KBM-7 (cell line): ENCODE data around the gene POU4F3.

ENCODE experiments used
- DNase-seq: peaks from one replicate; pipeline ENCODE4 v3.0.0-alpha.2; 2015
- in situ Hi-C: fragments of 300-500 bp; cut with MboI; formaldehyde crosslinking; loops from 2 replicates; pipeline ENCODE4 v1.14.3; 2020; ENCODE audit warnings: low sequenced_read_pairs, low pct_unique_long_range_greater_than_20kb, mixed read lengths

POU4F3 gene

DNA sequence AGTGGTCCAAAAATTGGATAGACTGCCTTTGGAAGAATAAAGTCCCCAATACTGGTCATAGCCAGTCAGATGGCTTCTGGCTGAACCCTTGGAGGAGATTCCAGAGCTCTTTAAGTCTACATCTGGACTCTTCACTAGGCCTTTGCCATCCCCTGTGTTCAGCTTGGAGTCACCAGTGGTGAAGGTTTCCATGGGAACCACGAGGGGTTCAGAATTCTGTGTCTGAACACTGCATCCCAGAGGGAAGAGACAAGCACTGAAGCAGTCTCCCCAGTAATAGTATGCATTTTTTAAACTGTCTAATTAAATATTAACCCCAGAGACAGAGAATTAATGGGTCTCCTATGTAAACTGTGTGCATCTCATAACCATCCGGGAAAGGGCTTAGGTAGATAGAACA is 38.2 kb downstream of the POU4F3 start:
- no peak for DNase-seq
- in situ Hi-C loops, result no loop called here

DNA sequence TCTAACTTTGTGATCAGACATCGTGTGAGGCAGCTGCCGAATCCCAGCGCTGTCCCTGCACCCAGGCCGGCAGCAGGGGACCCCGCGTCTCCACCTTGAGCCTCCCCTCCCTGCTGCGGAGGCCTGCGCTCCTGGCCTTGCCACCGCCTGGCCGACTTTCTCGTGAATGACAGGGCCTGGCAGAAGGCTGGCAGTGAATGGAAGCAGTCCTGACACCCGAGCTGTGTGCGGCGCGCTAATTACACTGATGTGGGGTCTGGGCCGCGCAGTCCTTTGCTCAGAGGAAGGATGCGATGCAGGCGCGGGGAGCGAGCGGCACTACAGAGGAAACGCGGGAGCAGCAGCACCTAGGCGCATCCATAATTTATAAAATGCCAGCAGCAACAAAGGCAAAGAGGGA is 40.3 kb downstream of the POU4F3 start:
- in situ Hi-C loops, result no loop called here

DNA sequence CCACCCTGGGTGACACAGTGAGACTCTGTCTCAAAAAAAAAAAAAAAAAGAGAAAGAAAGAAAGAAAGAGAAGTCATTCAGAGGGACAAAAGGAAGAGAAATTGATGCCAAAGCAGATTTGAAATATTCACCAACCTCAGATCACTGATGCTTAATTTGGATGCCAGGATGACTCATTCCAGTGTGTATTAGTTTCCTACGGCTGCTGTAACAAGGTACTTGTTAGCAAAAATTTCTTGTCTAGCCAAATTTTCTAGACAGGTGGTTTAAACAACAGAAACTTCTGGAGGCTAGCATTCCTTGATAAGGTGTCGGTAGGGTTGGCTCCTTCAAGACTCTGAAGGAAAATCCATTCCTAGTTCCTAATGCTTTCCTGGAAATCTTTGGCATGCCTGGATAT is 42.1 kb downstream of the POU4F3 start:
- no peak for DNase-seq
- in situ Hi-C loops, result no loop called here

More for the DNA sequence above, 40.3 kb downstream of the POU4F3 start:
- DNase-seq, result no peak

DNA sequence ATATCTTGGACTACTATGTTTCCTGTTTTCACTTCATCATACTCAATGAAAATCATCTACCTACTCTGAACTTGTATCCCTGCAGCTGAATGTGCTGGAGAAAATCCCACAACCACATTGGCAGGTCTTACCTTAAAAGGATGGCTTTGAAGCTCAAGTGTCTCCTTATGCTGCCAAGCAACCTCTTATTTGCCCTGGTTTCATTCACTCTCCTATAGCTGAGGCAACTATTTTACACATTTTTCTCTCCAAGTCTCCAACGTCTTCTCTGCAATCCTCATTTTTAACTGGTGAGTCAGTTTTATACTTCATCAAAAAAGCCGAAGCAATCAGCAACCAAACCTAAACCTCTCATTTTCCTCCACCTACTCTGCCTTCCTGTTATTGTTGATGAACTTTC is 49.7 kb downstream of the POU4F3 start:
- in situ Hi-C loops, result no loop called here
- DNase-seq, result no peak

DNA sequence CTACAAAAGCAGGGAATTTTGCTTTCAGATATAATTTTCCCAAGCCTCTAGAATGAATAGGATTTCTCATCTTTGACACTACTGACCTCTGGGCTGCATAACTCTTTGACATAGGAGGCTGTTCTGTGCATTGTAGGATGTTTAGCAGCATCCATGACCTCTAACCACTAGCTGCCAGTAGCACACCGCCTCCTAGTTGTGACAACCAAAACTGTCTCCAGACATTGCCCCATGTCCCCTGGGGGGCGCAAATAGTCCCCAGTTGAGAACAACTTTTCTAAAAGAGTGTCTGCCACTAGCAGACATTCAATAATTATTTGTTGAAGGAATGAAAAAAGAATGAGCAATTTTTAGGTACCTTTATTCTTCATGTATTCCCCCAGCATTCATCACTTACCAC is 51.8 kb downstream of the POU4F3 start:
- in situ Hi-C loops, result no loop called here
- DNase-seq, result no peak
